Liver (tissue), 9 donors: Measurements from ENCODE around the gene DZIP3. TPM values are rescaled to one million over a fixed set of nuclear protein-coding genes. Genes with fewer than 3 reads are reported as not detected.

ENCODE experiments used
- DNase-seq: peaks from one replicate; pipeline ENCODE4 v3.0.0-alpha.2; 2017; ENCODE audit warnings: low spot score
- H3K27ac ChIP-seq, 2 donors: one replicate each; pipeline ENCODE4 v1.7.0; 2013; ENCODE audit warnings: inconsistent platforms in 2 of 2, low read length in 2 of 2, control low read depth in 1 of 2, low read depth in 1 of 2, mild to moderate bottlenecking in 1 of 2
- H3K27me3 ChIP-seq, 4 donors: one replicate each; pipeline versions ENCODE4 v1.6.1 to v1.7.0; 2013; ENCODE audit warnings: low read length in 3 of 4, inconsistent platforms in 1 of 4, mild to moderate bottlenecking in 1 of 4, moderate library complexity in 1 of 4; ENCODE audit not compliant: control insufficient read depth in 4 of 4, insufficient read depth in 4 of 4
- H3K36me3 ChIP-seq, 4 donors: one replicate each; pipeline versions ENCODE4 v1.6.1 to v1.7.0; 2013; ENCODE audit warnings: low read length in 3 of 4, mild to moderate bottlenecking in 3 of 4, low read depth in 1 of 4, moderate library complexity in 1 of 4; ENCODE audit not compliant: control insufficient read depth in 4 of 4, insufficient read depth in 3 of 4
- H3K4me1 ChIP-seq, 4 donors: one replicate each; pipeline versions ENCODE4 v1.6.1 to v1.7.0; 2013; ENCODE audit warnings: low read length in 3 of 4, mild to moderate bottlenecking in 3 of 4, moderate library complexity in 1 of 4; ENCODE audit not compliant: control insufficient read depth in 4 of 4, insufficient read depth in 4 of 4
- H3K4me3 ChIP-seq, 3 donors: one replicate each; pipeline versions ENCODE4 v1.6.1 to v1.7.0; 2013; ENCODE audit warnings: low read length in 3 of 3, control low read depth in 1 of 3, low read depth in 1 of 3, mild to moderate bottlenecking in 1 of 3
- H3K9ac ChIP-seq, 2 donors: one replicate each; pipeline ENCODE4 v1.7.0; 2013; ENCODE audit warnings: low read length in 2 of 2, mild to moderate bottlenecking in 2 of 2, moderate library complexity in 2 of 2, control low read depth in 1 of 2, low read depth in 1 of 2
- H3K9me3 ChIP-seq, 4 donors: one replicate each; pipeline versions ENCODE4 v1.6.1 to v1.7.0; 2013; ENCODE audit warnings: low read length in 3 of 4; ENCODE audit not compliant: control insufficient read depth in 4 of 4
- EGR1 ChIP-seq, 2 donors: IDR thresholded peaks; 2 replicates each; pipeline ENCODE4 v1.6.1; 2016 to 2018; ENCODE audit warnings: antibody characterized with exemption in 2 of 2, low read depth in 2 of 2
- FOXA1 ChIP-seq: IDR thresholded peaks from 2 replicates; pipeline ENCODE4 v1.6.1; 2016; ENCODE audit warnings: antibody characterized with exemption
- FOXA2 ChIP-seq: IDR thresholded peaks from 2 replicates; pipeline ENCODE4 v1.6.1; 2016; ENCODE audit warnings: antibody characterized with exemption
- GABPA ChIP-seq, 2 donors: IDR thresholded peaks in 1 of 2; conservative IDR thresholded peaks in 1 of 2; 2 replicates each; pipeline ENCODE4 v1.6.1; 2016; ENCODE audit warnings: antibody characterized with exemption in 2 of 2, mild to moderate bottlenecking in 1 of 2, moderate library complexity in 1 of 2
- HNF4A ChIP-seq, 2 donors: conservative IDR thresholded peaks; 2 replicates each; pipeline ENCODE4 v1.6.1; 2016; ENCODE audit warnings: antibody characterized with exemption in 2 of 2, mild to moderate bottlenecking in 2 of 2
- HNF4G ChIP-seq: IDR thresholded peaks from 2 replicates; pipeline ENCODE4 v1.6.1; 2016; ENCODE audit warnings: antibody characterized with exemption
- JUND ChIP-seq, 2 donors: IDR thresholded peaks; 2 replicates each; pipeline ENCODE4 v1.6.1; 2016; ENCODE audit warnings: antibody characterized with exemption in 2 of 2
- NR2F2 ChIP-seq: IDR thresholded peaks from 2 replicates; pipeline ENCODE4 v1.6.1; 2016; ENCODE audit warnings: antibody characterized with exemption
- RXRA ChIP-seq, 2 donors: IDR thresholded peaks; 2 replicates each; pipeline ENCODE4 v1.6.1; 2017 to 2018; ENCODE audit warnings: antibody characterized with exemption in 2 of 2, mild to moderate bottlenecking in 1 of 2
- SP1 ChIP-seq: IDR thresholded peaks from 2 replicates; pipeline ENCODE4 v1.6.1; 2018; ENCODE audit warnings: antibody characterized with exemption, mild to moderate bottlenecking
- TAF1 ChIP-seq: conservative IDR thresholded peaks from 2 replicates; pipeline ENCODE4 v1.6.1; 2016; ENCODE audit warnings: antibody characterized with exemption, mild to moderate bottlenecking
- YY1 ChIP-seq: IDR thresholded peaks from 2 replicates; pipeline ENCODE4 v1.6.1; 2016; ENCODE audit warnings: antibody characterized with exemption, mild to moderate bottlenecking
- WGBS: extraction: QIAGEN DNeasy Blood & Tissue Kit; methylation state at CpG from one replicate; pipeline ENCODE4 v1.1.7; 2013; 5-methylcytosine and 5-hydroxymethylcytosine counted together
- polyA plus RNA-seq, 2 donors: library from polyadenylated mRNA; stranded (reverse) in 1 of 2; unstranded in 1 of 2; fragments of 200-250 nt in 1 of 2; fragments of >200 nt in 1 of 2; fragmentation: Nextera tagmentation in 1 of 2; extraction: Ambion mirVana in 1 of 2; gene quantifications; one replicate each; pipeline versions ENCODE4 v1.2.1 to v1.2.3, GENCODE V29; 2013 to 2015
- total RNA-seq, 2 donors: library from RNA; depleted of rRNA; stranded (reverse); fragments of >200 nt; gene quantifications; one replicate each; pipeline ENCODE4 v1.2.3, GENCODE V29; 2014
- TF ChIP-seq, protein P1 (sequence below): fragments of 150-350 bp; IDR thresholded peaks from 2 replicates; pipeline ENCODE4 v1.5.1; 2017; ENCODE audit warnings: improper control_type of control experiment, low read depth, low read length; ENCODE audit not compliant: missing input control
- TF ChIP-seq, protein P2 (sequence below): IDR thresholded peaks from 2 replicates; pipeline ENCODE4 v1.6.1; 2016; ENCODE audit warnings: antibody characterized with exemption
- TF ChIP-seq, protein P3 (sequence below): IDR thresholded peaks from 2 replicates; pipeline ENCODE4 v1.6.1; 2016; ENCODE audit warnings: antibody characterized with exemption, mild to moderate bottlenecking
- donor health status: healthy.
- donor health status: healthy.
- donor health status: healthy.
- donor health status: healthy.
- donor health status: healthy.

The DZIP3 gene
- total and polyA plus RNA-seq, 4 donors: 1.0 to 13.9 (median 2.7) TPM

DNA sequence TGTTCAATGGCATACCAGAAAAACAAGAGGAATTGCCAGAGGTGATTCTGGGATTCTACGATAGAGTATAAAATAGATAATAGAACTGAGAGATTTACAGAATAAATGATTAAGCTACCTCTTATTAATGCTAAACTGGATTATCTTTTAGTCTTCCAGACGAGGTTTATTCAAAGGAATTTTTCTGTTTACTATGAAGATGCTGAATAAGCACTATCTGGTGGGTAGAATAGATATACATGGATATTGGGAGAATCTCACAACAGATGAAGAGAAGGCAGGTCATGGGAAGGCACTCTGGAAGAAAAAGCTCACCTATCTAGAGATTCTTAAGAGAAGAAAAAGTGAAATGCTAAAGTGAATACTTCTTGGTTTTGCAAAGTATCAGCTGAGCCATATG lies 11.5 kb upstream of the DZIP3 start:
- H3K36me3 ChIP-seq: peaks cover 0 to 3% (median 0%) of the 10 kb centered on the region in 4 donors
- no peak overlapping the region for H3K4me3 ChIP-seq
- no peaks in the 10 kb centered on the region for H3K27me3 ChIP-seq
- H3K9ac ChIP-seq: no peak overlapping the region
- no peaks in the 10 kb centered on the region for H3K9me3 ChIP-seq
- WGBS: 84% methylated on average over 2 of the region's 2 CpGs
- TF ChIP-seq FOXA2: no peak
- H3K4me1 ChIP-seq: no peaks in the 10 kb centered on the region
- no peak overlapping the region for H3K27ac ChIP-seq
- no peak for DNase-seq

DNA sequence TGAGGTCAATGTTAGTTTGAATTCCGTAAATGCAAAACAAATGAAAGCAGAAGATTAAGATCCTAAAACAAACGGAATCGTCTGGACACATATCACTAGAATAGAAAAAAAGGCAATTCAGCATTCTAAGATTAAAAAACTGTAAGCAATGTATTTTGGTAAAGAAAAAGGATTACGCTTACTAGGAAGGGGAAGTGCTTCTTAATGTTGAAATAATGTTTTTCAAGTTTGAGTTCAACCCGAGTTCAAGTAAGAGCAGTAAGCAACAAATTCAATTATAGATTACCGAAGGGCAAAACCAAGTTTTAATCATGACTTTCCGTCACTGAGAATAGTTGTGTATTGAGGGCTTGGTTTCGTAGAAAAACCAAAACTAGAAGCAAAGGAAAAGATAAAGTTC lies 921 bp upstream of the DZIP3 start:
- Histone ChIP-seq H3K27me3 (no peaks in the 10 kb centered on the region), H3K9ac (peak overlapping the region in 1 of 2 donors; percentile 55), H3K27ac (peak overlapping the region in 1 of 2 donors; percentile 83), H3K36me3 (no peaks in the 10 kb centered on the region), H3K4me1 (peaks cover 2 to 12% (median 7%) of the 10 kb centered on the region in 4 donors), H3K9me3 (no peaks in the 10 kb centered on the region), H3K4me3 (peak overlapping the region; percentile 77 to 81 (median 78))
- no peak for DNase-seq
- TF ChIP-seq JUND (IDR thresholded peaks at IDR 0.05): no peak
- no peak for TF ChIP-seq SP1
- TF ChIP-seq HNF4A (conservative IDR thresholded peaks at IDR 0.05): no peak
- no peak for TF ChIP-seq GABPA (IDR thresholded peaks at IDR 0.05 in 1 of 2, conservative IDR thresholded peaks at IDR 0.05 in 1 of 2)
- TF ChIP-seq EGR1 (IDR thresholded peaks at IDR 0.05; ENCODE audit: low read depth in 2 of 2): no peak
- no peak for TF ChIP-seq NR2F2
- TF ChIP-seq, protein P1, sequence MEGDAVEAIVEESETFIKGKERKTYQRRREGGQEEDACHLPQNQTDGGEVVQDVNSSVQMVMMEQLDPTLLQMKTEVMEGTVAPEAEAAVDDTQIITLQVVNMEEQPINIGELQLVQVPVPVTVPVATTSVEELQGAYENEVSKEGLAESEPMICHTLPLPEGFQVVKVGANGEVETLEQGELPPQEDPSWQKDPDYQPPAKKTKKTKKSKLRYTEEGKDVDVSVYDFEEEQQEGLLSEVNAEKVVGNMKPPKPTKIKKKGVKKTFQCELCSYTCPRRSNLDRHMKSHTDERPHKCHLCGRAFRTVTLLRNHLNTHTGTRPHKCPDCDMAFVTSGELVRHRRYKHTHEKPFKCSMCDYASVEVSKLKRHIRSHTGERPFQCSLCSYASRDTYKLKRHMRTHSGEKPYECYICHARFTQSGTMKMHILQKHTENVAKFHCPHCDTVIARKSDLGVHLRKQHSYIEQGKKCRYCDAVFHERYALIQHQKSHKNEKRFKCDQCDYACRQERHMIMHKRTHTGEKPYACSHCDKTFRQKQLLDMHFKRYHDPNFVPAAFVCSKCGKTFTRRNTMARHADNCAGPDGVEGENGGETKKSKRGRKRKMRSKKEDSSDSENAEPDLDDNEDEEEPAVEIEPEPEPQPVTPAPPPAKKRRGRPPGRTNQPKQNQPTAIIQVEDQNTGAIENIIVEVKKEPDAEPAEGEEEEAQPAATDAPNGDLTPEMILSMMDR: no peak
- no peak for TF ChIP-seq FOXA2
- no peak for TF ChIP-seq HNF4G
- TF ChIP-seq YY1: no peak
- TF ChIP-seq, protein P2, sequence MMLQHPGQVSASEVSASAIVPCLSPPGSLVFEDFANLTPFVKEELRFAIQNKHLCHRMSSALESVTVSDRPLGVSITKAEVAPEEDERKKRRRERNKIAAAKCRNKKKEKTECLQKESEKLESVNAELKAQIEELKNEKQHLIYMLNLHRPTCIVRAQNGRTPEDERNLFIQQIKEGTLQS: no peak
- no peak for TF ChIP-seq RXRA (IDR thresholded peaks at IDR 0.05)
- TF ChIP-seq, protein P3, sequence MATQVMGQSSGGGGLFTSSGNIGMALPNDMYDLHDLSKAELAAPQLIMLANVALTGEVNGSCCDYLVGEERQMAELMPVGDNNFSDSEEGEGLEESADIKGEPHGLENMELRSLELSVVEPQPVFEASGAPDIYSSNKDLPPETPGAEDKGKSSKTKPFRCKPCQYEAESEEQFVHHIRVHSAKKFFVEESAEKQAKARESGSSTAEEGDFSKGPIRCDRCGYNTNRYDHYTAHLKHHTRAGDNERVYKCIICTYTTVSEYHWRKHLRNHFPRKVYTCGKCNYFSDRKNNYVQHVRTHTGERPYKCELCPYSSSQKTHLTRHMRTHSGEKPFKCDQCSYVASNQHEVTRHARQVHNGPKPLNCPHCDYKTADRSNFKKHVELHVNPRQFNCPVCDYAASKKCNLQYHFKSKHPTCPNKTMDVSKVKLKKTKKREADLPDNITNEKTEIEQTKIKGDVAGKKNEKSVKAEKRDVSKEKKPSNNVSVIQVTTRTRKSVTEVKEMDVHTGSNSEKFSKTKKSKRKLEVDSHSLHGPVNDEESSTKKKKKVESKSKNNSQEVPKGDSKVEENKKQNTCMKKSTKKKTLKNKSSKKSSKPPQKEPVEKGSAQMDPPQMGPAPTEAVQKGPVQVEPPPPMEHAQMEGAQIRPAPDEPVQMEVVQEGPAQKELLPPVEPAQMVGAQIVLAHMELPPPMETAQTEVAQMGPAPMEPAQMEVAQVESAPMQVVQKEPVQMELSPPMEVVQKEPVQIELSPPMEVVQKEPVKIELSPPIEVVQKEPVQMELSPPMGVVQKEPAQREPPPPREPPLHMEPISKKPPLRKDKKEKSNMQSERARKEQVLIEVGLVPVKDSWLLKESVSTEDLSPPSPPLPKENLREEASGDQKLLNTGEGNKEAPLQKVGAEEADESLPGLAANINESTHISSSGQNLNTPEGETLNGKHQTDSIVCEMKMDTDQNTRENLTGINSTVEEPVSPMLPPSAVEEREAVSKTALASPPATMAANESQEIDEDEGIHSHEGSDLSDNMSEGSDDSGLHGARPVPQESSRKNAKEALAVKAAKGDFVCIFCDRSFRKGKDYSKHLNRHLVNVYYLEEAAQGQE: no peak
- TF ChIP-seq FOXA1: no peak
- TF ChIP-seq TAF1: no peak
- WGBS: 2% methylated on average over 8 of the region's 8 CpGs
